ENCODE results near the gene FAM114A1.
A peak's percentile ranks its signal among the peaks of the same experiment; 100 is the strongest.

FAM114A1 gene

GRCh38 chr4:38867478-38868058 lies at the start of gene FAM114A1:
TSS of gene FAM114A1 (plus strand) at chr4:38867806. CDS start at chr4:38878079, 10,273 bp downstream.
- DNase-seq: peak in 1 of 2 donors; percentile 22

- no peak for DNase-seq
These were observed 49.1 kb upstream of the FAM114A1 start for GRCh38 chr4:38818441-38818976.

- no peak for DNase-seq
These were observed 48.0 kb upstream of the FAM114A1 start for GRCh38 chr4:38819569-38819968.

- DNase-seq: no peak
These were observed 47.1 kb upstream of the FAM114A1 start for GRCh38 chr4:38820329-38821061.

- no peak for DNase-seq
These were observed 45.9 kb upstream of the FAM114A1 start for GRCh38 chr4:38821739-38822138.

- DNase-seq: no peak
These were observed 44.8 kb upstream of the FAM114A1 start for GRCh38 chr4:38822748-38823303.

GRCh38 chr4:38823766-38824165 lies 43.8 kb upstream of the FAM114A1 start:
- DNase-seq: no peak

GRCh38 chr4:38829237-38829636 lies 38.4 kb upstream of the FAM114A1 start:
- DNase-seq: no peak

GRCh38 chr4:38831653-38832052 lies 36.0 kb upstream of the FAM114A1 start:
- DNase-seq: no peak

GRCh38 chr4:38832206-38832605 lies 35.4 kb upstream of the FAM114A1 start:
- DNase-seq: no peak

- no peak for DNase-seq
These were observed 34.7 kb upstream of the FAM114A1 start for GRCh38 chr4:38832624-38833528.

GRCh38 chr4:38834570-38834969 lies 33.0 kb upstream of the FAM114A1 start:
- DNase-seq: no peak

- no peak for DNase-seq
These were observed 30.3 kb upstream of the FAM114A1 start for GRCh38 chr4:38837334-38837733.

- peak in 1 of 2 donors; percentile 54 for DNase-seq
These were observed 29.8 kb upstream of the FAM114A1 start for GRCh38 chr4:38837849-38838248.

- no peak for DNase-seq
These were observed 24.6 kb upstream of the FAM114A1 start for GRCh38 chr4:38842994-38843393.

GRCh38 chr4:38846015-38846414 lies 21.6 kb upstream of the FAM114A1 start:
- DNase-seq: no peak

- no peak for DNase-seq
These were observed 12.1 kb upstream of the FAM114A1 start for GRCh38 chr4:38855466-38855865.

- peak; percentile 30 to 37 for DNase-seq
These were observed 11.6 kb upstream of the FAM114A1 start for GRCh38 chr4:38856046-38856445.

- peak; percentile 74 to 84 for DNase-seq
These were observed 10.9 kb upstream of the FAM114A1 start, which contains the start of gene TLR6 for GRCh38 chr4:38856524-38857337. TSS of gene TLR6 (minus strand) at chr4:38856817. CDS start at chr4:38829473, 27,344 bp downstream.

- peak; percentile 26 to 68 for DNase-seq
These were observed 10.1 kb upstream of the FAM114A1 start for GRCh38 chr4:38857354-38858096.

- no peak for DNase-seq
These were observed 9.5 kb upstream of the FAM114A1 start for GRCh38 chr4:38858097-38858420.

Measured in CD4-positive, alpha-beta T cell treated with Interleukin-4 for 1 hour (primary cell).